Gastroesophageal sphincter (tissue), 3 donors: Measurements from ENCODE around the gene KCNK18.

Experiments
- EP300 ChIP-seq: sonication (generic); formaldehyde crosslinking; IDR thresholded peaks from one replicate; pipeline ENCODE4 v1.6.1; 2017; ENCODE audit warnings: antibody characterized with exemption, mild to moderate bottlenecking
- POLR2A ChIP-seq, 2 donors: fragments of 450-650 bp; IDR thresholded peaks; one replicate each; pipeline ENCODE4 v1.6.1; 2017; ENCODE audit warnings: antibody characterized with exemption in 2 of 2, mild to moderate bottlenecking in 2 of 2, moderate library complexity in 1 of 2
- POLR2AphosphoS5 ChIP-seq: sonication (generic); formaldehyde crosslinking; IDR thresholded peaks from one replicate; pipeline ENCODE4 v1.6.1; 2017; ENCODE audit warnings: antibody characterized with exemption
- TF ChIP-seq, protein P1 (sequence below), 4 experiments: fragments of 200-600 bp in 2 of 4; fragments of 450-650 bp in 2 of 4; sonication (generic) in 1 of 4; IDR thresholded peaks; one replicate each; pipeline ENCODE4 v1.5.1; 2017 to 2019; ENCODE audit warnings: antibody characterized with exemption in 4 of 4, mild to moderate bottlenecking in 2 of 4, moderate library complexity in 2 of 4

DNA sequence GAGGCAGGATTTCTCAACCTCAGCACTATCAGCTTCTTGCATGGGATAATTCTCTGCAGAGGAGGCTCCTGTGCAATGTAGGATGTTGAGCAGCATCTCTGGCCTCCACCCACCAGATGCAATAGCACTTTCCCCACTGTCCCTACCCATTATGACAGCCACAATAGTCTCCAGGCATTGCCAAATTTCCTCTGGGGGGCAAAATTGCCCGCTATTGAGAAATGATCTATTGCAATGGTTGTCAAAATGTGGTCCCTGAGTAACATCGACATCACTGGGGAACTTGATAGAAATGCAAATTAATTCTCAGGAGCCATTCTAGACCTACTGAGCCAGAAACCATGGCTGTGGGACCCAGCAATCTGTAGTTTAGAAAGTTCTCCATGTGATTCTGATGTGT lies 7.0 kb downstream of the KCNK18 start:
- TF ChIP-seq, protein P1, sequence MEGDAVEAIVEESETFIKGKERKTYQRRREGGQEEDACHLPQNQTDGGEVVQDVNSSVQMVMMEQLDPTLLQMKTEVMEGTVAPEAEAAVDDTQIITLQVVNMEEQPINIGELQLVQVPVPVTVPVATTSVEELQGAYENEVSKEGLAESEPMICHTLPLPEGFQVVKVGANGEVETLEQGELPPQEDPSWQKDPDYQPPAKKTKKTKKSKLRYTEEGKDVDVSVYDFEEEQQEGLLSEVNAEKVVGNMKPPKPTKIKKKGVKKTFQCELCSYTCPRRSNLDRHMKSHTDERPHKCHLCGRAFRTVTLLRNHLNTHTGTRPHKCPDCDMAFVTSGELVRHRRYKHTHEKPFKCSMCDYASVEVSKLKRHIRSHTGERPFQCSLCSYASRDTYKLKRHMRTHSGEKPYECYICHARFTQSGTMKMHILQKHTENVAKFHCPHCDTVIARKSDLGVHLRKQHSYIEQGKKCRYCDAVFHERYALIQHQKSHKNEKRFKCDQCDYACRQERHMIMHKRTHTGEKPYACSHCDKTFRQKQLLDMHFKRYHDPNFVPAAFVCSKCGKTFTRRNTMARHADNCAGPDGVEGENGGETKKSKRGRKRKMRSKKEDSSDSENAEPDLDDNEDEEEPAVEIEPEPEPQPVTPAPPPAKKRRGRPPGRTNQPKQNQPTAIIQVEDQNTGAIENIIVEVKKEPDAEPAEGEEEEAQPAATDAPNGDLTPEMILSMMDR (IDR thresholded peaks at IDR 0.05), result no peak
- TF ChIP-seq POLR2A (IDR thresholded peaks at IDR 0.05) (no peak), POLR2AphosphoS5 (no peak), EP300 (no peak)
